ENCODE measurements around the gene CLUH. TPM values are rescaled to one million over a fixed set of nuclear protein-coding genes. Genes with fewer than 3 reads are reported as not detected.
A peak's percentile ranks its signal among the peaks of the same experiment; 100 is the strongest.
"Not testable (repeated sequence)": the region's sequence is repeated elsewhere in the genome, so short reads cannot be mapped to it uniquely, and the experiment has no call there.

The CLUH gene
- total RNA-seq, 2 experiments from 2014 or later = 34.4 to 34.8 TPM

- peak overlapping the region; percentile 79 for H3K27ac Mint-ChIP-seq
- no peak for TF ChIP-seq CTCF (IDR thresholded peaks at IDR 0.05)
- ChIA-PET POLR2A (no interaction called here), CTCF (interaction anchor here (1.0 kb wide), 1 partner anchor 34 kb away, joined by 3 read pairs; no protein-coding TSS in a partner anchor)
- ATAC-seq (ENCODE audit: poor library complexity) (peak; percentile 67), DNase-seq (peak in 3 of 14 experiments; percentile 9 to 35 (median 14))
- no peaks in the 10 kb centered on the region for H3K27me3 Mint-ChIP-seq
- Histone ChIP-seq H3K27me3 (ENCODE audit: control insufficient read depth in 1 of 2, insufficient read depth in 2 of 2, low read length in 2 of 2) (no peaks in the 10 kb centered on the region), H3K36me3 (ENCODE audit: insufficient read depth, low read length) (peaks cover 8% of the 10 kb centered on the region), H3K4me1 (ENCODE audit: insufficient read depth, low read length) (peaks cover 28% of the 10 kb centered on the region), H3K9me3 (ENCODE audit: control insufficient read depth in 1 of 2, insufficient read depth in 1 of 2, low read length in 2 of 2) (peaks cover 0 to 5% of the 10 kb centered on the region in 2 experiments), H3K4me3 (ENCODE audit: low read length) (no peak overlapping the region), H3K27ac (ENCODE audit: low read depth in 1 of 2, low read length in 2 of 2) (no peak overlapping the region)
- intact Hi-C loops (cut with DNase I, micrococcal nuclease) = no loop called here
- peaks cover 52% of the 10 kb centered on the region for H3K36me3 Mint-ChIP-seq (ENCODE audit: low read depth)
- peaks cover 4% of the 10 kb centered on the region for H3K9me3 Mint-ChIP-seq
- peaks cover 53% of the 10 kb centered on the region for H3K4me1 Mint-ChIP-seq (ENCODE audit: low read depth)
- no peak overlapping the region for H3K4me3 Mint-ChIP-seq
Observed at GRCh38 chr17:2655546-2655945, 56.0 kb downstream of the CLUH start.

- POLR2A ChIA-PET = interaction anchor here (0.8 kb wide), 1 partner anchor 47 kb away, joined by 3 read pairs; no protein-coding TSS in a partner anchor
- CTCF ChIA-PET = interaction anchor here (1.6 kb wide), 1 partner anchor 10 kb away, joined by 5 read pairs; no protein-coding TSS in a partner anchor
- H3K4me1 ChIP-seq (ENCODE audit: insufficient read depth, low read length) = peaks cover 19% of the 10 kb centered on the region
- H3K27ac ChIP-seq (ENCODE audit: low read depth in 1 of 2, low read length in 2 of 2); intact Hi-C loops (cut with DNase I, micrococcal nuclease); DNase-seq; H3K9me3 ChIP-seq (ENCODE audit: control insufficient read depth in 1 of 2, insufficient read depth in 1 of 2, low read length in 2 of 2); H3K27me3 ChIP-seq (ENCODE audit: control insufficient read depth in 1 of 2, insufficient read depth in 2 of 2, low read length in 2 of 2); ATAC-seq (ENCODE audit: poor library complexity); H3K4me3 Mint-ChIP-seq; H3K27me3 Mint-ChIP-seq; H3K4me3 ChIP-seq (ENCODE audit: low read length); H3K9me3 Mint-ChIP-seq: not testable (repeated sequence)
- H3K27ac Mint-ChIP-seq = peak overlapping the region; percentile 61
- H3K4me1 Mint-ChIP-seq (ENCODE audit: low read depth) = peaks cover 41% of the 10 kb centered on the region
- peaks cover 59% of the 10 kb centered on the region for H3K36me3 Mint-ChIP-seq (ENCODE audit: low read depth)
- H3K36me3 ChIP-seq (ENCODE audit: insufficient read depth, low read length) = peaks cover 17% of the 10 kb centered on the region
Observed at GRCh38 chr17:2652911-2653310, 58.7 kb downstream of the CLUH start.

- Histone ChIP-seq H3K27ac (ENCODE audit: low read depth in 1 of 2, low read length in 2 of 2) (no peak overlapping the region), H3K4me3 (ENCODE audit: low read length) (no peak overlapping the region), H3K36me3 (ENCODE audit: insufficient read depth, low read length) (peaks cover 29% of the 10 kb centered on the region), H3K27me3 (ENCODE audit: control insufficient read depth in 1 of 2, insufficient read depth in 2 of 2, low read length in 2 of 2) (no peaks in the 10 kb centered on the region), H3K4me1 (ENCODE audit: insufficient read depth, low read length) (peaks cover 2% of the 10 kb centered on the region), H3K9me3 (ENCODE audit: control insufficient read depth in 1 of 2, insufficient read depth in 1 of 2, low read length in 2 of 2) (peaks cover 0 to 5% of the 10 kb centered on the region in 2 experiments)
- no peaks in the 10 kb centered on the region for H3K27me3 Mint-ChIP-seq
- peaks cover 12% of the 10 kb centered on the region for H3K4me1 Mint-ChIP-seq (ENCODE audit: low read depth)
- ChIA-PET CTCF (no interaction called here), POLR2A (no interaction called here)
- H3K36me3 Mint-ChIP-seq (ENCODE audit: low read depth) = peaks cover 61% of the 10 kb centered on the region
- H3K9me3 Mint-ChIP-seq = peaks cover 4% of the 10 kb centered on the region
- intact Hi-C loops (cut with DNase I, micrococcal nuclease) = no loop called here
- DNase-seq = no peak
- H3K27ac Mint-ChIP-seq = no peak overlapping the region
- no peak overlapping the region for H3K4me3 Mint-ChIP-seq
- no peak for TF ChIP-seq CTCF (IDR thresholded peaks at IDR 0.05)
- ATAC-seq (ENCODE audit: poor library complexity) = no peak
Observed at GRCh38 chr17:2649191-2649590, 62.4 kb downstream of the CLUH start.

DNA sequence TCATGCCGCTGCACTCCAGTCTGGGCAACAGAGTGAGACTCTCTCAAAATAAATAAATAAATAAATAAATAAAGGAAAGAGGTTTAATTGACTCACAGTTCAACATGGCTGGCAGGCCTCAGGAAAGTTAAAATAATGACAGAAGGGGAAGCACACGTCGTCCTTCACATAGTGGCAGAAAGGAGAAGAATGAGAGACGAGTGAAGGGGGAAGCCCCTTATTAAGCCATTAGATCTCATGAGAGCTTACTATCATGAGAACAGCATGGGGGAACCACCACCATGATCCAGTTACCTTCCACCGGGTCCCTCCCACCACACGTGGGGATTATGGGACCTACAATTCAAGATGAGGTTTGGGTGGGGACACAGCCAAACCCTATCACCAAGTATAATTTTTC lies 63.6 kb downstream of the CLUH start:
- ChIA-PET CTCF (no interaction called here), POLR2A (no interaction called here)
- H3K36me3 ChIP-seq (ENCODE audit: insufficient read depth, low read length) = peaks cover 39% of the 10 kb centered on the region
- ATAC-seq (ENCODE audit: poor library complexity) (no peak), DNase-seq (peak in 2 of 14 experiments; percentile 19 to 37)
- Mint-ChIP-seq H3K4me1 (ENCODE audit: low read depth) (peaks cover 12% of the 10 kb centered on the region), H3K27me3 (no peaks in the 10 kb centered on the region), H3K36me3 (ENCODE audit: low read depth) (peaks cover 61% of the 10 kb centered on the region), H3K9me3 (peaks cover 4% of the 10 kb centered on the region), H3K27ac (no peak overlapping the region), H3K4me3 (no peak overlapping the region)
- no peak for TF ChIP-seq CTCF (IDR thresholded peaks at IDR 0.05)
- H3K4me1 ChIP-seq (ENCODE audit: insufficient read depth, low read length) = no peaks in the 10 kb centered on the region
- no peaks in the 10 kb centered on the region for H3K27me3 ChIP-seq (ENCODE audit: control insufficient read depth in 1 of 2, insufficient read depth in 2 of 2, low read length in 2 of 2)
- H3K4me3 ChIP-seq (ENCODE audit: low read length) = no peak overlapping the region
- intact Hi-C loops (cut with DNase I, micrococcal nuclease) = no loop called here
- H3K27ac ChIP-seq (ENCODE audit: low read depth in 1 of 2, low read length in 2 of 2) = no peak overlapping the region
- H3K9me3 ChIP-seq (ENCODE audit: control insufficient read depth in 1 of 2, insufficient read depth in 1 of 2, low read length in 2 of 2) = peaks cover 0 to 5% of the 10 kb centered on the region in 2 experiments

Measured in CD4-positive, alpha-beta T cell (primary cell).